ENCODE measurements around the gene HIVEP2.

Gene HIVEP2

GRCh38 chr6:142953373-142954273 lies 8.6 kb upstream of the HIVEP2 start:
- H3K9me3 Mint-ChIP-seq: no peaks in the 10 kb centered on the region
- H3K36me3 Mint-ChIP-seq: no peaks in the 10 kb centered on the region
- no peaks in the 10 kb centered on the region for H3K27me3 Mint-ChIP-seq
- CTCF ChIA-PET: interaction anchor here (0.7 kb wide), 1 partner anchor 41 kb away, joined by 3 read pairs; no protein-coding TSS in a partner anchor
- H3K4me1 Mint-ChIP-seq: peaks cover 3% of the 10 kb centered on the region
- no peak for DNase-seq
- H3K4me3 Mint-ChIP-seq: no peak overlapping the region
- no peak overlapping the region for H3K27ac Mint-ChIP-seq

DNA sequence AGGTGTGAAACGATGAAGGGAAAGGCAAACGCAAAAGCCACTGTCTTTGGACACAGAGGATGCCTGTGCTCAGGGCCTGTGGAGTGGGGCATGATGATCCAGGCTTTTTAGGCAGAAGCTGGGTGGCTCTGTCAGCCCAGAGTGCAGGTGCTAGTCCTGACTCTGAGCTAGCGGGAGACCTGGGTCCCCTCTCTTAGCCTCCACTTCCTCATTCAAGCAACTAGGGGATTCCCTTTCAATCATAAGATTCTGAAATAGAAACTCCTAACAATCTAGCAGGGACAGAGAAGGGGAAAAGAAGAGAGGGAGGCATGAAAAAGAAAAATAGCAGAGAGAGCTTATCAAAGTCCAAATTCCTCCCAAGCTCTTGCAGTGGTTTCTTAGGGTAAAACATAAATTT lies 7.6 kb upstream of the HIVEP2 start:
- H3K36me3 Mint-ChIP-seq: no peaks in the 10 kb centered on the region
- peaks cover 12% of the 10 kb centered on the region for H3K4me1 Mint-ChIP-seq
- no peaks in the 10 kb centered on the region for H3K9me3 Mint-ChIP-seq
- CTCF ChIA-PET: interaction anchor here (1.3 to 1.9 kb wide), 2 partner anchors 32 to 75 kb away, joined by 4 read pairs; no protein-coding TSS in a partner anchor
- DNase-seq: no peak
- no peak overlapping the region for H3K27ac Mint-ChIP-seq
- H3K27me3 Mint-ChIP-seq: no peaks in the 10 kb centered on the region
- H3K4me3 Mint-ChIP-seq: no peak overlapping the region

DNA sequence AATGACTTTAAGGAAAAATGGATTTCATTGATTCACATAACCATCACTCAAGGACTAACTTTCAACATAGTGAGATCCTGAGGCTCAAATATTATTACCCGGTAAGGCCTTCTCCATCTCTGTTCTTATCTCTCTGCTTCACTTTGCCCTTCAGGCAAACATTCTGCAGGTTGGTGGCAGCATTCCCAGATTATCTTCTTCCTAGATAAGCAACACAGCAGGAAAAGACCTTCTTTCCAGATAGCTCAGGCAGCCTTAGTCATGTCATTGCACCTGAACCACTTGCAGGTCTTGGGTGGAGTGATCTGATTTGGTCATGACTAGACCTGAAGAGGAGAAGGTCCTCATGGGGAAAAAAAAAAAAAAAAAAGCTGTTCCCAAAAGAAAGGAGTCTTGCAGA lies 5.3 kb upstream of the HIVEP2 start:
- H3K4me3 Mint-ChIP-seq: no peak overlapping the region
- no peaks in the 10 kb centered on the region for H3K9me3 Mint-ChIP-seq
- CTCF ChIA-PET: no interaction called here
- DNase-seq: no peak
- H3K27me3 Mint-ChIP-seq: no peaks in the 10 kb centered on the region
- H3K4me1 Mint-ChIP-seq: peaks cover 14% of the 10 kb centered on the region
- no peak overlapping the region for H3K27ac Mint-ChIP-seq
- no peaks in the 10 kb centered on the region for H3K36me3 Mint-ChIP-seq

DNA sequence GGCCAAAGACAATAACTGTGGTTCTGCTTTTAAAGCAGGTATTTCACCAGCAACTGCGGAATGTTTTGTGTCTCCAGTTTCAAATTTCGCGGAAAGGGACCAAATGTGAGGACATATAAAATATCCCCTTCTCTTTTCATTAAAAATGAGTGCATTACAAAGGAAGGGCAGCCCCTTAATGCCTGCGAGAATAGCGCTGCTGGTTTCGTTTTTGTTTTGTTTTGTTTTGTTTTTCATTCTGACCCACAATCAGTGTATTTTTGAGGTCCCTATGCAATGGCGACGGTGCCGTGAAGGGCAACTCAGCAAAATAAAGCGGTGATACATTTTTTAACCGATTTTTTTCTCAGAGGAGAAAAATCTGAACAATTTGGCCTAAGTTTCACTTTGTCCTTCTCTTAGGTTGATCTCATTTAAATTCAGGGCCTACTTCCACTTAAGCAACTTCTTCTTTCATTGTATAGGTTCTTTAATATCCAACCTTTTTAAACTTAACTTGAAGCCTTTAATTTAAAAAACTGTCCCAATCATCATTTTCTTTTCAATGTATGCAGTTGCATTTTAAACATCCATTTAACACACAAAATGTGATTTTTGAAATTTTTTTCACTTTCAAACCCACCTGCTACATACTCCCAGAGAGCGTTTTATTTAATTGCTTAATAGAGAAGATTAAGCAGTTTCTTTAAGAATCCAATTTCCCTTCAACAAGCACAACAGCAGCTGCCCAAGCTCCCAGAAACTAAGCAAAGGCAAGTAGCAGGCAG lies 2.9 kb upstream of the HIVEP2 start:
- Mint-ChIP-seq H3K4me3 (peak overlapping the region; percentile 75), H3K4me1 (peaks cover 21% of the 10 kb centered on the region), H3K27ac (peak overlapping the region; percentile 92), H3K27me3 (no peaks in the 10 kb centered on the region), H3K36me3 (peaks cover 4% of the 10 kb centered on the region), H3K9me3 (no peaks in the 10 kb centered on the region)
- peak; percentile 51 for DNase-seq
- CTCF ChIA-PET: no interaction called here

- H3K9me3 Mint-ChIP-seq: no peaks in the 10 kb centered on the region
- peak; percentile 73 for DNase-seq
- H3K27me3 Mint-ChIP-seq: no peaks in the 10 kb centered on the region
- CTCF ChIA-PET: interaction anchor here (1.0 kb wide), 1 partner anchor 20 kb away, joined by 4 read pairs; no protein-coding TSS in a partner anchor
- H3K4me3 Mint-ChIP-seq: peak overlapping the region; percentile 99
- peaks cover 7% of the 10 kb centered on the region for H3K36me3 Mint-ChIP-seq
- peak overlapping the region; percentile 92 for H3K27ac Mint-ChIP-seq
- H3K4me1 Mint-ChIP-seq: peaks cover 29% of the 10 kb centered on the region
Measured at GRCh38 chr6:142946924-142947713, 2.1 kb upstream of the HIVEP2 start.

DNA sequence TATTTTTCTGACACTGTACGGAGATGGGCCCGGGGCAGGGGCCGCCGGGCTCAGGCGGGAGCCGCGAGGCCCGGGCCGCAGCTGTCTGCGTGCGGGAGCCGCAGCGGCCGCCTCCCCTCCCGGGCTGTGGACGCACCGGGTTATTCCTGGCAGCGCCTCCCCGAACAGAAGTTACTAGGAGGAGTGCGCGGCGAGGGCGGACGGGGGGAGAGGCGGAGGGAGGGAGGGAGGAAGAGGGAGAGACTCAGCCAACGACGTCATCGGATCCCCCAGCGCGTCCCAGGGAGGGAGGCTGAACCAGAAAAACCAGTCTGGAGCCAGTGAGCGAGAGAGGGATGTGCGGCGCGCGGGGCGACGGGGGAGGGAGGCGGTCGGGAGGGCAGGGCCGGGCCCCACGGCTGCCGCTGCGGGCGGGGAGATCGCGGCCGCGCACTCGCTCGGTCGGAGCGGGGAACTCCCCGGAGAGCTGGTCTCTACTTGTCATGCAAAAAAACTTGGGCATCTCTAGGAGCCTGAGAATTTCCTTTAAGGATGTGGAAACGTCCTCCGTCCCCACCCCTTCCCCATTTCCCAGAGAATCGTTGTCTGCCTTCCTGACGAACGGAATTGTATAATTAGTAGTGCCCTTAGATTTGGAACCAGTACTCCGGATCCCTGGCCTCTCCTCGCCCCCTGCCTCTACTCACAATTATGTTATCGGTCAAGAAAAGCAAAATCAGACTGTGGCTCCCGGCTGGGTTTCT lies 1.4 kb upstream of the HIVEP2 start:
- Mint-ChIP-seq H3K4me3 (peak overlapping the region; percentile 99), H3K9me3 (no peaks in the 10 kb centered on the region), H3K36me3 (peaks cover 7% of the 10 kb centered on the region), H3K4me1 (peaks cover 37% of the 10 kb centered on the region), H3K27ac (peak overlapping the region; percentile 92), H3K27me3 (no peaks in the 10 kb centered on the region)
- CTCF ChIA-PET: interaction anchor here (1.0 kb wide), 1 partner anchor 19 kb away, joined by 4 read pairs; no protein-coding TSS in a partner anchor
- peak; percentile 92 for DNase-seq

DNA sequence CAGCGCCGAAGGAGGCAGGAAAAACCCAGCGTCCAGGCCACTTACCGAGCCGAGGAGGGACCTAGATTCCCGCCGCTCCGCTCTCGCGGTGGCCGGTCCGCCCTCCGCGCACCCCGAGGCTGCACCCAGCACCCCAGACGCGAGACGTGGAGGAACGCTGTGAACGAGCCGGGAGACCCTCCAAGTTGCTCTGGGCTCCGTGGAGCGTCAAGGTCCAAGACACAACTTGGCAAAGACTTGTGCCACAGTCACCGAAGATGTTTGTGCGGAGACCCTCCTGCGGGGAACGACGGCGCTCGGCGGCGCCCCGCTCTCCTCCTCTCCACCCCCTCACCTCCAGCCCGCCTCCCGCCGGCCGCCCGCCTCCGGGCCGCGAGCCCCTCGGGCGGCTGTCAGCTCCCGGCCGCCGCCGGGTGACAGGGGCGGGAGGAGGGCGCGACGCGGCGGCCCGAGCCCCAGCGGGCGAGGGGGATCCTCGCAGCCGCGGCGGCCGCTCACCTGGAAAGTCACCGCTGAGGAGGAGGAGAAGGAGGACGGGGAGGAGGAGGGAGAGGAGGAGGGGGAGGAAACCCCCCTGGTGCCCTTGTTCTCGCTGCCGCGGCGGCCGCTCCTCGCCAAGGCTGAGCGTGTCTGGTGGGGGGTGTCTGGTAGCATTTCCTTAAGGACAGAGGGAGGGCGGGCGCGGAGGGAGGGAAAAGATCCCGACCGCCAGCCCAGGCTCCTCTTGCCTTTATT lies 637 bp upstream of the HIVEP2 start:
- CTCF ChIA-PET: interaction anchor here (0.5 kb wide), 1 partner anchor 88 kb away, joined by 5 read pairs; no protein-coding TSS in a partner anchor
- Mint-ChIP-seq H3K27me3 (no peaks in the 10 kb centered on the region), H3K9me3 (no peaks in the 10 kb centered on the region), H3K36me3 (peaks cover 7% of the 10 kb centered on the region), H3K4me3 (peak overlapping the region; percentile 99), H3K4me1 (peaks cover 44% of the 10 kb centered on the region), H3K27ac (peak overlapping the region; percentile 95)
- DNase-seq: peak; percentile 71

- Mint-ChIP-seq H3K9me3 (no peaks in the 10 kb centered on the region), H3K27ac (peak overlapping the region; percentile 99), H3K27me3 (no peaks in the 10 kb centered on the region), H3K36me3 (peaks cover 10% of the 10 kb centered on the region), H3K4me3 (peak overlapping the region; percentile 99), H3K4me1 (peaks cover 55% of the 10 kb centered on the region)
- DNase-seq: peak; percentile 94
- CTCF ChIA-PET: interaction anchor here (1.0 to 4.4 kb wide), 4 partner anchors 10 to 60 kb away, joined by 4 to 39 read pairs (median 8); no protein-coding TSS in a partner anchor
Measured at GRCh38 chr6:142944124-142945048, 590 bp downstream of the HIVEP2 start.

- no peaks in the 10 kb centered on the region for H3K9me3 Mint-ChIP-seq
- CTCF ChIA-PET: interaction anchor here (0.7 to 4.4 kb wide), 5 partner anchors 9 to 88 kb away, joined by 3 to 39 read pairs (median 6); no protein-coding TSS in a partner anchor
- H3K27me3 Mint-ChIP-seq: no peaks in the 10 kb centered on the region
- H3K4me3 Mint-ChIP-seq: peak overlapping the region; percentile 99
- H3K27ac Mint-ChIP-seq: peak overlapping the region; percentile 99
- peaks cover 57% of the 10 kb centered on the region for H3K4me1 Mint-ChIP-seq
- peak; percentile 55 for DNase-seq
- peaks cover 13% of the 10 kb centered on the region for H3K36me3 Mint-ChIP-seq
Measured at GRCh38 chr6:142943711-142944123, 1.3 kb downstream of the HIVEP2 start.

DNA sequence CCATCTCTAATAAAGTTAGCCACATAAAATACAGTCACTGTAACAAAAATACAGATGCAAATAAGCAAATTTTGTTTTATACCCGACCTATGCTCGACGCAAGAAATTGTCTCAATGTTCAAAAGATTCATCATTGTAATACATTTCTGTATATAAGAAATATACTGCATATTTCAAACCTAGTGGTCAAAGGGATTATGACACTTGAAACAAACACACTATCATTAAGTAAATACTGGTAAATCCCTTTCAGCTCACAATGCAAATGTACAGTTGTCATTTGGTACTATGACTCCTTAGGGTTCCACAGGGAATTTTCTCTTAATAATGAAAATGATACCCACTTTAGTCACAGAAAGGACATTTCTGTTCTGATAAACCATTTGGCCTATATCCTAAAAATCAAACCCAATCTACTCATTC lies 2.2 kb downstream of the HIVEP2 start:
- peaks cover 16% of the 10 kb centered on the region for H3K36me3 Mint-ChIP-seq
- DNase-seq: no peak
- CTCF ChIA-PET: interaction anchor here (0.7 to 4.4 kb wide), 4 partner anchors 8 to 87 kb away, joined by 3 to 39 read pairs (median 8); no protein-coding TSS in a partner anchor
- peak overlapping the region; percentile 99 for H3K4me3 Mint-ChIP-seq
- no peaks in the 10 kb centered on the region for H3K27me3 Mint-ChIP-seq
- H3K4me1 Mint-ChIP-seq: peaks cover 58% of the 10 kb centered on the region
- H3K9me3 Mint-ChIP-seq: no peaks in the 10 kb centered on the region
- H3K27ac Mint-ChIP-seq: peak overlapping the region; percentile 99

- Mint-ChIP-seq H3K27ac (peak overlapping the region; percentile 73), H3K4me1 (peaks cover 58% of the 10 kb centered on the region), H3K27me3 (no peaks in the 10 kb centered on the region), H3K4me3 (peak overlapping the region; percentile 99), H3K36me3 (peaks cover 17% of the 10 kb centered on the region), H3K9me3 (no peaks in the 10 kb centered on the region)
- CTCF ChIA-PET: interaction anchor here (1.9 to 4.4 kb wide), 2 partner anchors 14 to 57 kb away, joined by 11 to 39 read pairs; no protein-coding TSS in a partner anchor
- no peak for DNase-seq
Measured at GRCh38 chr6:142942238-142942637, 2.7 kb downstream of the HIVEP2 start.
